MM.1S (cell line): ENCODE measurements around the gene TIMM21.

Experiments
- EZH2 ChIP-seq: fragments of 300-600 bp; sonication (generic); optimal IDR thresholded peaks from 2 replicates; pipeline ENCODE3; 2017; ENCODE audit warnings: low read depth, mild to moderate bottlenecking, antibody characterized with exemption, low read length, mixed read lengths
- EZH2phosphoT487 ChIP-seq: fragments of 300-600 bp; sonication (generic); IDR thresholded peaks from 2 replicates; pipeline ENCODE4 v1.6.1; 2018; ENCODE audit warnings: antibody characterized with exemption, low read length
- TF ChIP-seq, protein P1 (sequence below): fragments of 300-600 bp; sonication (generic); IDR thresholded peaks from 2 replicates; pipeline ENCODE4 v1.5.1; 2016; ENCODE audit warnings: antibody characterized with exemption, low read length, mixed read lengths

- TF ChIP-seq, protein P1, sequence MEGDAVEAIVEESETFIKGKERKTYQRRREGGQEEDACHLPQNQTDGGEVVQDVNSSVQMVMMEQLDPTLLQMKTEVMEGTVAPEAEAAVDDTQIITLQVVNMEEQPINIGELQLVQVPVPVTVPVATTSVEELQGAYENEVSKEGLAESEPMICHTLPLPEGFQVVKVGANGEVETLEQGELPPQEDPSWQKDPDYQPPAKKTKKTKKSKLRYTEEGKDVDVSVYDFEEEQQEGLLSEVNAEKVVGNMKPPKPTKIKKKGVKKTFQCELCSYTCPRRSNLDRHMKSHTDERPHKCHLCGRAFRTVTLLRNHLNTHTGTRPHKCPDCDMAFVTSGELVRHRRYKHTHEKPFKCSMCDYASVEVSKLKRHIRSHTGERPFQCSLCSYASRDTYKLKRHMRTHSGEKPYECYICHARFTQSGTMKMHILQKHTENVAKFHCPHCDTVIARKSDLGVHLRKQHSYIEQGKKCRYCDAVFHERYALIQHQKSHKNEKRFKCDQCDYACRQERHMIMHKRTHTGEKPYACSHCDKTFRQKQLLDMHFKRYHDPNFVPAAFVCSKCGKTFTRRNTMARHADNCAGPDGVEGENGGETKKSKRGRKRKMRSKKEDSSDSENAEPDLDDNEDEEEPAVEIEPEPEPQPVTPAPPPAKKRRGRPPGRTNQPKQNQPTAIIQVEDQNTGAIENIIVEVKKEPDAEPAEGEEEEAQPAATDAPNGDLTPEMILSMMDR: no peak
- no peak for TF ChIP-seq EZH2phosphoT487
- TF ChIP-seq EZH2: no peak
Measured at GRCh38 chr18:74132201-74132600, 16.1 kb upstream of the TIMM21 start.
